SKM-1 treated with dmso at 0.1 percent for 144 hours (cell line): ENCODE data around the gene ZNF80.
A peak's percentile ranks its signal among the peaks of the same experiment; 100 is the strongest.

Experiments
- DNase-seq: peaks from one replicate; lab custom pipeline; 2025; ENCODE audit not compliant: unreplicated experiment; lab: John Stamatoyannopoulos, UW

ZNF80 gene

DNA sequence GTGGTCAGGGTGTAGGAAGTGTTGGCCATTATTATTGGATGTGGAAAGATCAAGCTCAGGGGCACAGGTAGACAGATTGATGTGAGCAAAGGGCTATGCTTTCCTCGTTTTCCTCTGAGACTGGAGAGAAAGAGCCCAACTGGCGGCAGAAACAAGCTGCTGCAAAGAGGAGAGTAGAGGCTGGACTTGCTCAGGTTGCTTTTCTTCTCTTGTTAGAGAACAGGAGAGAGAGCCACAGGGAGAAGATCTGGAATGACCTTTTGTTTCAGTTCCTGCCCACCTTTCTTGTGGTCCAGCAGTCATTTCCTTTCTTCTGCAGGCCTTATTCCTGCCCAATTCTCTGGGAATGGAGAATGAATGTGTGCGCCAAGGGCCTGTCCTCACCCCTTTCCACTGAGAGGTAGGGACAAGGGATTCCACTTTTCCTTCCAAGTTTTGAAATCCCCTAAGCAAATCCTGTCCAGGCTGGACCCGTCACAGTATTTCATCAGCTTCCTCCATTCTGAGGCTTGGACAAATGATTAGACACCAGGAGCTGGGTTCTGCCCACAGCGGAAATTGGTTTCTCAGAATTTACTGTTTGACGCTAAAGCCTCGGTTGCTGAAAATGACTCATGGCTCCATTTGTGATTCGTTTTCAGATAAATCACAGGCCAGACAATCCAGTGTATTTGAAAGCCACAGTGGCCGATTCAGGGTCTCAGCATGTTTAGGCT, 16.1 kb downstream of the ZNF80 start:
- DNase-seq, result no peak

DNA sequence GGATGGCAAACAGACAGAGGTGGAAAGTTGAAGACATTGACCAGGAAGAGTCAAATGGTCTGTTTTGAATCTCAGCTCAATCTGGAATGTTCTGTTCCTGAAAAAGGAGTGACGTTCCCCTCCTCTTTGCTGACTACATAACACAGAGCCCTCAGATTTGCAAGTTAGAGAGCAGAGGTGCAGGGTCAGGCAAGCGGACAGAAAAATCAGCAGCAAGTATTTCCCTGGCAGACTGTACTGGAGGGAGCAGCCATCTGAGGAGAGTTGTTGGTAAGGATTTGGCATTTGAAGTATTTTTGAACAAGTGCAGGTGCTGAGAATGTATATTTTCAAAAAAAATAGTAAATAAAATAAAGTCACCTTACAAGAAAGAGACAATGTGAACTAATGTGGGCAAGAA, 17.6 kb downstream of the ZNF80 start:
- DNase-seq, result no peak

DNA sequence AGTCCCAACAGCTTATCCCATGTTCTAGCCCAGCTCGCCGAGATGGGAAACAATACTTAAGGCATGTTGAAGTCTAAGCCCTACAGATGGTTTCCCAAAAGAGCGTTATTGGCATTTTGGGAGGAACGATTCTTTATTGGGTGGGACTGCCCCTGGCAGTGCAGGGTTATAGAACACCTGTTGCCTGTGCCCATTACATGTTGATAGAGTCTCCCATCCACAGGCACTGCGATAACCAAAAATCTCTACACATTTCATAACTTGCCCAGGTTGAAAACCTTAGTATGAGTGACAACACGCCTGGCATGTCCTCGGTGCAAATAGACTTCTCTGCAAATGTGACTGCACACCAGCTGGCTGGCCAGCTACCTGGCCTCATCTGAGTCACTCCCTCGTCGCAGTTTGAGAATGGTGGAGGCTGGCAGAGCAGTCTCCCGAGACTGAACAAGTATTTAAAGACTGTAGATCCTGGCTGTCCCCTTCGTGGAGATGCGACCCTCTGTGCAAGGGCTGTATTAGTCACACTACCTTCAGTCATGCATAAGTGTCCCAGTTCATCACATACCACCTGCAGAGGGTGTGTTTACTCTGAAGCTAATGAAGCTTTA, 18.7 kb downstream of the ZNF80 start:
- DNase-seq, result no peak

DNA sequence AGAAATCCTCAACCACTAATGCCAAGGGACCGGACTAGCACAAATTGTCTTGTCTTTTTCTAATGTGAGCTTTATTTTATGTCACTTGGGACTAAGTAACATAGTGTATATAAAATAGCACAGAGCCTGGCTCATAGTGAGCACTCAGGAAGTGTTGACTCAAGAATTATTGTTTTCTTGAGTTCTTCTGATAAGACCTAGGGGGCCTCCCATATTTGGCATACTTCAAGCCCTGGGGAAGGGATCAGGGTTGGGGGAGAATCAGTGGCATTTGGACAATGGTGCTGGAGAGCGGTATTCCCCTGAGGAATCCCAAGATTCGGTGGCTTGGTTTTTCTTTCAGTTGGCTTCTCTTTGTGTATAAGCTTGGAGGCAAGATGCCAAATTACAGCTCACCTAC, 19.4 kb downstream of the ZNF80 start:
- no peak for DNase-seq

DNA sequence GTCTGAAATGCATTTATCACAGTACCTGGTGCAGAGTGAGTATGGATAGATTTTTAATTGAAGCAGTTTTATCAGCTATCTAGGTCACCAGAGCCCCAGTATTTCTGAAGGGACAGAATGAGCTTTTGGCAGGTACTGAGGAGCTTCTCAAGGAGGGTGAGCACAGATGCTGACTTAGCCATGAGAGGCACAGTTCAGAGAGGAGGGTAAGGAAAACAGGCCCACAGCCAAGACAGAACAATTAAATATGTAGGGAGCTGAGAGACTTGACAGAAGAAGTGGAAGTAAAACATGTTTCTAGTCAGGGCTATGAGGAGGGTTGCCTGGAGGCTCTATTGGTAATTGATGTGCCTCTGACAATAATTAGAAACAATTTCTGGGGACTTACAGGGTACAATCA, 20.1 kb downstream of the ZNF80 start:
- DNase-seq, result no peak

DNA sequence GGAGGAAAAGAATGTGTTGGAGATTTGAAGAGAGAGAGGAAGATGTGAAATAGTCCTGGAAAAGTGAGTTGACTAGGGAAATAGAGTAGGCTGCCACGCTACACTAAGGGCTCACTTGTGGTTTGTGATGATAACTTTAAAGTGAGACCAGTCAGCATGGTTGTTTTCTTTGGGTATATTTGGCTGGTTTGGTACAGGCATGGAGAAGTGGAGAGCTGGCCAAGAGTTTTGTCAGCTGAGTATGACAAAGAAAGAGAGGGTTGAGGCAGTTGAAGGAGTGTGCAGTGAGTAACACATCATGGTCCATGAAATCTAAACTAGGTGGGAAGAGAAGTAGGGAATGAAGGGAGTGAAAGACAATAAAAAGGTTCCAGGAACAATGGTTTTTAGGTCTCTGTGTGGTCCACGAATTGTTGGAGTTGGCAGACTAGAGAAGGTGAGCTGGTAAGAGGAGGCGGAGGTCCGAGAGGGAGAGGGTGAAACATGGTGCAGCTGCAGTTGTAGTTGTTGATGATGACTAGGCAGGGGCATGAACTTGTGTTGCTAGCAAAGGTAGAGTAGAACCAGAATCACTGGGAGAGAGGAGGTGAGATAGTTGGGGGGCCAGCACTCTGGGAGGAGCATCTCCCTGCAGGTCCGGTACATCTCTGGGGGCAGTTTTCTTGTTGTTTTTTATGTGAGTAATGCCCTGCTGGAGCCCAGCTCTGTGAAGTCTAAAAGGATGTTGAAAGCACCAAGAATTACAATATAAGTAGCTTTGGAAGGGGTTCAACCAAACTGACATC, 21.0 kb downstream of the ZNF80 start:
- DNase-seq, result no peak

DNA sequence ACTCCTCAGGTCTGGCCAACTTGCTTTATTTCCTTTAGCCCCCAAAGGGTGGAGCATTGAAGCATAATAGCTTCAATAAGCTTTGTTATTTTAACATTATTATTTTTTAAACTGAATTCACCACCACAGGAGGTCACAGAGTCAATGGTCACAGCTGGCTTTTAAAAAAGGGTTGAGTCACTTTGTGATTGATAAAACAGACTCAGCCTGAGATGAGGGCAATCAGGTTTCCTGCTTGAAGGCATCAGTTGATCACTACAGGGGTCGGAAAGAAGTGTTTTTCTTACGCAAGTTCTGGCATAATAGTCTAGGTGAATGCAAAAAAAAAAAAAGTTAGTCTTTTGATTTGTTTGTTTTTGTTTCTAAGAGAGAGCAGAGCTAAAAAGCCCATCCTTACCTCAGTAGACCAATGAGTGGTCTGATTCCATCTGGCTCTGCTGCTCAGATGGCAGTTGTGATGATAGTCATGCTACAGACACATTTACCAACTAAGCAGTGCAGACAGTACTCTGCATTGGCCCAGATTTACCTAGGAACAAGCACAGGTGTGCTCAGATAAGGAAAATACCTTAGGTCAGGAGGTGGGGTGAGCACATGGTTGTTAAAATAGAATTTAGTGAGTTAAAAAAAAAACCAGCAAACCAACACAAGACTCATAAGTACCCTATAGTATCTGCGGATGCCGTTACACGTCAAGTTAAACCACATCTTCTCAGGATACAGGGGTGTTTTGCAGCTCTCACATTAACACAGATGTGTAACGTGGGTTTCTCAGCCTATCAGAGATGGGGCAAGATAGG, 22.6 kb downstream of the ZNF80 start:
- DNase-seq, result no peak

DNA sequence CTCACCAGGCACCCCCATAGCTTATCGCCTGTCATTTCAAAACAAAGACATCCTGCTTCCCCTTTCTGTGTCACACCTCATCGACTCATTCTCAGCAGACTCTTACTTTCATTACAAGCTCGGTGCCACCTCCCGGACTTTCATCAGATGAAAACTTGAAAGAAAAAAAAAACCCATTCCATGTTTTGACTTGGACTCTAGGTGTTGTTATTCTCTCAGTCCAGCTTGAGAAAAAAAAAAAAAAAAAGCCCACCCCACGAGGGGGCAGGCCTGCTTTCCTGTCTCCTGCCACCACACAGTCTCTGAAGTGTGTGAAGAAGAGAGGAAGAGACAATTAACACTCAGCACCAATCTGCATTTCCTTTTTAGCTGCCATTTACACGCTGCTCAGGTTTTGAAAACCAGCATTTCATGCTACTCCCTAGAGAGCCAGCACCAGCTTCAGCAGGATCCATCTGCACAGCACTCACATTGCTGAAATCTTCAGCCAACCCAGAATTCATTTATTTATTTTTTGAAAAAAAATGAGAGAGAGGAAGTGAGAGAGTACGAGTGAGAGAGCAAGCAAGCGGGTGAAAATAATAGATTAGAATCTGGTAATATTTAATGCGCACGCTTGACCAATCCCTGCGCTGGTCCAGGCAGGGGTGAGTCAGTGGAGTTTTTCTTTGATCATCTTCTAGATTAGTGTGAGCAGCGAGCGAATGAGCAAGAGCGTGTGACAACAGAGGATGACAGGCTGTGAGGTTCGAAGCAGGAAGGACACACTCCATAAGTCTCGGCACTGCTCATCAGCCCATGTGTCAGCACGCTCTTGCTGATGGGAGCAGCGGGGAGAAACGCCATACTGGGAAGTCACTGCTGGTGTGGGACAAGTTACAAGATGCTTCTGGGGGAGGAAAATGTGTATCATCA, 23.5 kb downstream of the ZNF80 start:
- peak; percentile 45 for DNase-seq

DNA sequence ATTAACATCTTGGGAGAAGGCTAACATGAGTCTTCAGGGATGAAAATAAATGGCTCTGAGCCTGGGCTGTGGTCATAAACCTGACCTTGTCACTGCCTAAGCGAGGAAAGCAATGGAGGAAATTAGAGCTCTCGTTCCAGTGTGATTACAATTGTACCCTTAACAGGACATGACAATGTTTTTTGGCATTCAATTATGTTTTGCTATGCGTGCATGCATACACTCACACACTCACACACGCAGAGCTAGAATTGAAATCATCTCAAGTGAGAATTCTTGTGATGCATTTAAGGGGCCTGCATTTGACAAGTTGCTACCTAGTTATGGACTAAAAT, 24.1 kb downstream of the ZNF80 start:
- no peak for DNase-seq

DNA sequence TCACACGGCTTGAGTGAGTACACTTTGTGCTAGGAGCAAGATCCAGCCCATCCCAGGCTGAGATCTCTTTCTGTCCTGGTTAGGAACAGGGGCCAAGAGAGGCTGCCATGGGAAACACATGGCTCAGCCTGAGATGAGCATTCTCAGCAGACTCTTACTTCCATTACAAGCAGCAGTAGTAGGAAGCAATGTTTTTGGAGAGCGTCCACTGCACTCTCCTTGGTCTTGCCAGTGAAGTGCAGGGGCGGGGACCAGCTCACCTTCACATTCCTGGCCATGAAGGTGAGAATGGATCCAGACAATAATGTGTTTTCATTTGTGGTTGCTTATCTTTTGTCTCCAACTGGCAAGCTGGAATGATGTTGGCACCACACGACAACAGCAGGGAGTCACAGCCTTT, 24.7 kb downstream of the ZNF80 start:
- no peak for DNase-seq

DNA sequence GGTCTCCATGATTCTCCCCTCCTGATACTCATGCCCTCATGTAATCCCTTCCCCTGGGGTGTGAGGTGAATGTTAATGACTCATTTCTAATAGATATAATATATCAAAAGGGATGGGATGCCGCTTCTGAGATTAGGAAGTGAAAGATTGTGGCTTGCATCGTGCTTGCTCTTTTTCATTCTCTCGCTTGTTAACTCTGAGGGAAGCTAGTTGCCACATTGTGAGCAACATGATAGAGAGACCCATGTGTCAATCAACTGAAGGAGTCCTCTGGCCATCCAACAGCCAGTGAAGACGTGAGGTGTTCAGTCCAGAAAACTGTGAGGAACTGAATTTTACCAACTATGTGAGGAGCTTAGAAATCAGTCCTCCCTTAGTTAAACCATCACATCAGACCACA, 29.6 kb downstream of the ZNF80 start:
- DNase-seq, result no peak

DNA sequence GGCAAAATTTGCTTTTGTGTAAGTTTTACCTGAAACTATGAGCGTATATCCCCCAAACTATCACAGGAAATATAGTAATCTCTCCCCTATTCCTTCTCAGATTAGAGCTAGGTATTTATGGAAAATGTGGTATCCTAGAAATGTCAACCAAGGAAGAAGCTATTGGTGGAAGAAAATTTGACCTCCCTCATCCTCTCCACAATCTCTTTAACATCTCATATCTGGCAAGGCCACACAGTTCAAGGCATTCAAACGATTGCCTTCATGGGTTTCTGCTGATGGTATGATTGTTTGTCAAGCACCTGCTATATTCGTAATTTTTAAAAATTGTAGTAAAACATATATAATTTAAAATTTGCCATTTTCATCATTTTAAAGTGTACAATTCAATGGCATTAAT, 31.0 kb downstream of the ZNF80 start:
- DNase-seq, result no peak

DNA sequence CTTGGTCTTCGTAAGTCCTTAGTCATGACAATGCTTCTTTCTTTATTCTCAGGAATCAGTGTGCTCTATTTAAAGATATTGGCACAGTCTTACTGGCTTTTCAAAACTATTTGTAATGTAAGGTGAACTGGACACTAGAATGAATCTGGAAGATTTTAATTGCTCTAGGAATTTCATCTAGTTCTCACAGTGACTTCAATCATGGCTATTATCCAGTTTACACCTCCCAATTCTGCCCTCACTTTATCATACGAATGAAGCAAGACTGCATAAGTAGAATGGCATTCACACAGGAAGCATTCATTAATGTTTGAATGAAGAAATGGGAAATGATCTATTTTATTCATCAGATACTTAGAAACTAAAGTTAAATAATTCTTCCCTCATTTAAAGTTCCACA, 31.8 kb downstream of the ZNF80 start:
- DNase-seq, result no peak

DNA sequence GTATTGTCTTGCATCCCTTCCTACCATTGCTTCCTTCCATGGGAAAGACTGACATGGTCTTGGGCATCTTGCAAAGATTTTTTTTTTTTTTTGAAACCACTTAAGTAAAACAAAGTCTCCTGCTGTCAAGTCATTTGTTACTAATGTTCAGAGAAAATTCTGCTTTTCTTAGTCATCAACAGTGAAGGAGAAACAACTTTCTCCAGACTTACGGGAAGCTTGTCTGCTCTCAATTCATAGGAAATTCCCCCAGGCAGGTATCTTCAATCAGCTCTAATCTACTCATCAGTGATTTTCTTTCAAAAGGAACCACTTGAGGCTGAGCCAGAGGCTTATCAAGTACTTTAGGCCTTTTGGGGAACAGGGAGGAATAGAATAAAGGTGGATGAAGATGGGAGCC, 42.6 kb downstream of the ZNF80 start:
- no peak for DNase-seq

DNA sequence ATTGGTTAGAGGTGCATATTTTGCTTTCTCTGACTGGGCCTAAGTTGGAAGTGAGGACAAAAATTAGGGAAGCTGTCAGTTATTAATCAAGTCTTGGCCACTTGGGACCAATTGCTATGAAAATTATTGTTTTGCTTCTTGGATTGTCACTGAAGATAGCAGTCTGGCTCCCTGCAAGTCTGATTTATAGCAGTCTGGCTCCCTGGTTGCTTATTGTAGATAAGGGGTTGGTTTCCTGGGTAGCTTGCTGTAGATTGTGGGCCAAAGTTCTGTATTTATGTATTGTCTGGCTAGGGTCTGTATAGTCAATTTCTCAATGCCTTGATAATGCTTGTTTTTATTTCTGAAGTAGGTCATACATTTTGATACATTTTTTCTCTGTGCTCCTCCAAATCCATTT, 45.2 kb downstream of the ZNF80 start:
- no peak for DNase-seq

DNA sequence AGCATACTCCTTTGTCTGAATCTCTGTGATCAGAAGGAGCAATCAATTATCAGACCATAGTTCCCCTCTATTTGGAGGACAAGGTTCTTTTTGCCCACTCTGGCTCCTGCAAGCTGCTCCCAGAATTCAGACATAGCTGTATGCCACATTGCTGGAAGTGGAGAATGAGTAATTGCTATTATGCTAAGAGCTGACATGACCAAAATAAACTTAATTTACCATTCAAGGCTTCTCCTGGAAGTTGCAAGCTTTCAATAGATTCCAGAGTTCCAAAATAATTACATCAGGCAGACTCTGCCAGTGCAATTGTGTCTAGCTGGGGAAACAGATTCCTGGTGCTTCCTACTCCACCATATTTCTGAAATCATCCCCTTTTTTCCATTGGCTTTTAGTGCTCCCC, 50.9 kb downstream of the ZNF80 start:
- DNase-seq, result no peak
